ENCODE results near the gene NDUFA13. TPM values are rescaled to one million over a fixed set of nuclear protein-coding genes. Genes with fewer than 3 reads are reported as not detected.

NDUFA13 gene
- total RNA-seq, 1 experiment from 2014 or later = 203 TPM

GRCh38 chr19:19561946-19562664 lies 46.1 kb downstream of the NDUFA13 start:
- Histone ChIP-seq H3K4me2 (no peak overlapping the region), H3K4me1 (replicated peaks; ENCODE audit: insufficient read depth) (no peaks in the 10 kb centered on the region), H3K9me3 (ENCODE audit: insufficient read depth, low read depth) (no peaks in the 10 kb centered on the region), H2AFZ (no peak overlapping the region), H3K27me3 (ENCODE audit: insufficient read depth, low read depth) (no peaks in the 10 kb centered on the region), H3K27ac (no peak overlapping the region), H3K4me3 (no peak overlapping the region), H3K79me2 (ENCODE audit: low read depth) (no peaks in the 10 kb centered on the region), H3K9me2 (ENCODE audit: insufficient read depth) (no peaks in the 10 kb centered on the region), H3K36me3 (ENCODE audit: low read depth) (no peaks in the 10 kb centered on the region), H3F3A (ENCODE audit: insufficient read depth, low read depth) (no peaks in the 10 kb centered on the region; the same call in 1 of the 2 replicates), H4K20me1 (ENCODE audit: insufficient read depth) (no peaks in the 10 kb centered on the region)
- ChIA-PET POLR2A (ENCODE audit: unreplicated experiment) (no interaction called here), CTCF (no interaction called here)
- intact Hi-C loops (cut with micrococcal nuclease; ENCODE audit: unreplicated experiment) = no loop called here
- no peak for TF ChIP-seq CTCF (conservative IDR thresholded peaks at IDR 0.05)
- TF ChIP-seq EZH2 (IDR thresholded peaks at IDR 0.05; ENCODE audit: low read depth) = no peak
- no peak for DNase-seq
- BruUV-seq (replicated peaks) = no TSS peak

- Histone ChIP-seq H3K36me3 (ENCODE audit: low read depth) (no peaks in the 10 kb centered on the region), H4K20me1 (ENCODE audit: insufficient read depth) (no peaks in the 10 kb centered on the region), H3K27me3 (ENCODE audit: insufficient read depth, low read depth) (no peaks in the 10 kb centered on the region), H3K4me3 (no peak overlapping the region), H2AFZ (no peak overlapping the region), H3K4me1 (replicated peaks; ENCODE audit: insufficient read depth) (no peaks in the 10 kb centered on the region), H3K9me3 (ENCODE audit: insufficient read depth, low read depth) (no peaks in the 10 kb centered on the region), H3K9me2 (ENCODE audit: insufficient read depth) (no peaks in the 10 kb centered on the region), H3K4me2 (no peak overlapping the region), H3K27ac (no peak overlapping the region), H3K79me2 (ENCODE audit: low read depth) (no peaks in the 10 kb centered on the region), H3F3A (ENCODE audit: insufficient read depth, low read depth) (no peaks in the 10 kb centered on the region; the same call in 1 of the 2 replicates)
- no TSS peak for BruUV-seq (replicated peaks)
- POLR2A ChIA-PET (ENCODE audit: unreplicated experiment) = no interaction called here
- CTCF ChIA-PET = no interaction called here
- TF ChIP-seq EZH2 (IDR thresholded peaks at IDR 0.05; ENCODE audit: low read depth) (no peak), CTCF (conservative IDR thresholded peaks at IDR 0.05) (no peak; the same call in 1 of the 2 replicates)
- intact Hi-C loops (cut with micrococcal nuclease; ENCODE audit: unreplicated experiment) = no loop called here
- no peak for DNase-seq
These were observed 46.8 kb downstream of the NDUFA13 start for GRCh38 chr19:19562665-19563347.

- DNase-seq = no peak
- no peaks in the 10 kb centered on the region for H3K27me3 ChIP-seq (ENCODE audit: insufficient read depth, low read depth)
- intact Hi-C loops (cut with micrococcal nuclease; ENCODE audit: unreplicated experiment) = no loop called here
- BruUV-seq (replicated peaks) = no TSS peak
- CTCF ChIA-PET = no interaction called here
- H2AFZ ChIP-seq = no peak overlapping the region
- no peak overlapping the region for H3K4me2 ChIP-seq
- H3F3A ChIP-seq (ENCODE audit: insufficient read depth, low read depth) = no peaks in the 10 kb centered on the region; the same call in 1 of the 2 replicates
- no peaks in the 10 kb centered on the region for H3K9me3 ChIP-seq (ENCODE audit: insufficient read depth, low read depth)
- POLR2A ChIA-PET (ENCODE audit: unreplicated experiment) = no interaction called here
- no peak for TF ChIP-seq EZH2 (IDR thresholded peaks at IDR 0.05; ENCODE audit: low read depth)
- no peak for TF ChIP-seq CTCF (conservative IDR thresholded peaks at IDR 0.05)
- H3K9me2 ChIP-seq (ENCODE audit: insufficient read depth) = no peaks in the 10 kb centered on the region
- H3K79me2 ChIP-seq (ENCODE audit: low read depth) = no peaks in the 10 kb centered on the region
- no peaks in the 10 kb centered on the region for H4K20me1 ChIP-seq (ENCODE audit: insufficient read depth)
- no peak overlapping the region for H3K27ac ChIP-seq
- H3K36me3 ChIP-seq (ENCODE audit: low read depth) = no peaks in the 10 kb centered on the region
- H3K4me1 ChIP-seq (replicated peaks; ENCODE audit: insufficient read depth) = no peaks in the 10 kb centered on the region
- H3K4me3 ChIP-seq = no peak overlapping the region
These were observed 47.4 kb downstream of the NDUFA13 start for GRCh38 chr19:19563348-19563848.
